H9 (cell line): ENCODE measurements around the gene IL10. TPM values are rescaled to one million over a fixed set of nuclear protein-coding genes. Genes with fewer than 3 reads are reported as not detected.

Source experiments
- DNase-seq: peaks from one replicate; pipeline ENCODE4 v3.0.0-alpha.2; 2017
- H2AFZ ChIP-seq: one replicate; pipeline ENCODE4 v1.6.1; 2013; ENCODE audit warnings: mild to moderate bottlenecking, low read length, control low read depth, moderate library complexity
- H2AK5ac ChIP-seq: 2 replicates; pipeline ENCODE4 v1.6.1; 2013; ENCODE audit warnings: low read length, control low read depth, mixed read lengths; ENCODE audit not compliant: insufficient read length
- H2BK120ac ChIP-seq: one replicate; pipeline ENCODE4 v1.6.1; 2013; ENCODE audit warnings: low read depth, mild to moderate bottlenecking, low read length, control low read depth, inconsistent platforms; ENCODE audit not compliant: poor library complexity, severe bottlenecking
- H2BK12ac ChIP-seq: 2 replicates; pipeline ENCODE4 v1.6.1; 2013; ENCODE audit warnings: low read length, control low read depth, mixed read lengths, low read depth; ENCODE audit not compliant: insufficient read length
- H2BK15ac ChIP-seq: 2 replicates; pipeline ENCODE4 v1.6.1; 2013; ENCODE audit warnings: low read depth, low read length, control low read depth
- H2BK20ac ChIP-seq: one replicate; pipeline ENCODE4 v1.6.1; 2013; ENCODE audit warnings: low read depth, mild to moderate bottlenecking, low read length, control low read depth, inconsistent platforms; ENCODE audit not compliant: poor library complexity, severe bottlenecking
- H2BK5ac ChIP-seq: 2 replicates; pipeline ENCODE4 v1.6.1; 2013; ENCODE audit warnings: low read length, control low read depth, mixed read lengths; ENCODE audit not compliant: insufficient read length
- H3K14ac ChIP-seq: 2 replicates; pipeline ENCODE4 v1.6.1; 2013; ENCODE audit warnings: low read length, control low read depth; ENCODE audit not compliant: insufficient read depth
- H3K18ac ChIP-seq: 2 replicates; pipeline ENCODE4 v1.6.1; 2013; ENCODE audit warnings: low read depth, mild to moderate bottlenecking, mixed read lengths, low read length, control low read depth; ENCODE audit not compliant: insufficient read length
- H3K23ac ChIP-seq: 2 replicates; pipeline ENCODE4 v1.6.1; 2013; ENCODE audit warnings: low read length, control low read depth, mixed read lengths, low read depth; ENCODE audit not compliant: insufficient read length
- H3K23me2 ChIP-seq: 2 replicates; pipeline ENCODE4 v1.6.1; 2013; ENCODE audit warnings: low read depth, mild to moderate bottlenecking, mixed read lengths, low read length, control low read depth; ENCODE audit not compliant: insufficient read length, poor library complexity, severe bottlenecking
- H3K27ac ChIP-seq: 2 replicates; pipeline ENCODE4 v1.5.1; 2013; ENCODE audit warnings: low read length, control low read depth, mixed read lengths, low read depth; ENCODE audit not compliant: insufficient read length
- H3K27me3 ChIP-seq: 2 replicates; pipeline ENCODE4 v1.6.1; 2013; ENCODE audit warnings: low read length, control low read depth, inconsistent platforms; ENCODE audit not compliant: insufficient read depth
- H3K4ac ChIP-seq: 2 replicates; pipeline ENCODE4 v1.6.1; 2013; ENCODE audit warnings: low read depth, mild to moderate bottlenecking, control low read depth, inconsistent platforms, low read length, moderate library complexity
- H3K4me1 ChIP-seq: 2 replicates; pipeline ENCODE4 v1.6.1; 2013; ENCODE audit warnings: low read length, control low read depth, inconsistent platforms; ENCODE audit not compliant: insufficient read depth
- H3K4me2 ChIP-seq: 2 replicates; pipeline ENCODE4 v1.6.1; 2013; ENCODE audit warnings: low read length, control low read depth, mixed read lengths; ENCODE audit not compliant: insufficient read length, insufficient read depth
- H3K56ac ChIP-seq: 2 replicates; pipeline ENCODE4 v1.6.1; 2013; ENCODE audit warnings: low read depth, mild to moderate bottlenecking, mixed read lengths, low read length, control low read depth; ENCODE audit not compliant: insufficient read length
- H3K79me1 ChIP-seq: 2 replicates; pipeline ENCODE4 v1.6.1; 2013; ENCODE audit warnings: low read depth, mild to moderate bottlenecking, moderate library complexity, low read length, control low read depth, inconsistent platforms; ENCODE audit not compliant: insufficient read depth, poor library complexity, severe bottlenecking
- H3K79me2 ChIP-seq: 2 replicates; pipeline ENCODE4 v1.6.1; 2013; ENCODE audit warnings: low read length, control low read depth, inconsistent platforms; ENCODE audit not compliant: insufficient read depth
- H3K9ac ChIP-seq: 2 replicates; pipeline ENCODE4 v1.6.1; 2013; ENCODE audit warnings: low read length, control low read depth, mixed read lengths; ENCODE audit not compliant: insufficient read length; ENCODE audit errors: extremely low read depth
- H3K9me3 ChIP-seq: one replicate; pipeline ENCODE4 v1.6.1; 2013; ENCODE audit warnings: low read depth, low read length, inconsistent platforms; ENCODE audit not compliant: control insufficient read depth
- H3T11ph ChIP-seq: one replicate; pipeline ENCODE4 v1.6.1; 2013; ENCODE audit warnings: mild to moderate bottlenecking, low read length, control low read depth, inconsistent platforms
- H4K20me1 ChIP-seq: one replicate; pipeline ENCODE4 v1.6.1; 2013; ENCODE audit not compliant: control insufficient read depth, insufficient read length, insufficient read depth
- H4K5ac ChIP-seq: 2 replicates; pipeline ENCODE4 v1.6.1; 2013; ENCODE audit warnings: low read depth, mild to moderate bottlenecking, mixed read lengths, low read length, control low read depth; ENCODE audit not compliant: insufficient read length
- H4K8ac ChIP-seq: replicated peaks from 2 replicates; pipeline ENCODE4 v1.6.1; 2013; ENCODE audit warnings: low read length, control low read depth, mixed read lengths, low read depth; ENCODE audit not compliant: insufficient read length
- H4K91ac ChIP-seq: 2 replicates; pipeline ENCODE4 v1.6.1; 2013; ENCODE audit warnings: low read depth, mild to moderate bottlenecking, moderate library complexity, mixed read lengths, low read length, control low read depth; ENCODE audit not compliant: insufficient read length
- H3K27ac Mint-ChIP-seq, 3 experiments: 2 replicates in 2 of 3; 3 replicates in 1 of 3; pipeline ENCODE4 v1.8.0; 2020 to 2021; ENCODE audit warnings: mixed read lengths in 3 of 3, mild to moderate bottlenecking in 1 of 3, moderate library complexity in 1 of 3
- H3K27me3 Mint-ChIP-seq: 2 replicates; pipeline ENCODE4 v1.8.0; 2021; ENCODE audit warnings: low read depth, mild to moderate bottlenecking, moderate library complexity, mixed read lengths
- H3K36me3 Mint-ChIP-seq, 3 experiments: 2 replicates in 2 of 3; 3 replicates in 1 of 3; pipeline ENCODE4 v1.8.0; 2020 to 2021; ENCODE audit warnings: low read depth in 3 of 3, mixed read lengths in 3 of 3; ENCODE audit not compliant: insufficient read depth in 1 of 3
- H3K4me1 Mint-ChIP-seq, 2 experiments: 2 replicates each; pipeline ENCODE4 v1.8.0; 2020; ENCODE audit warnings: mixed read lengths in 2 of 2
- H3K4me3 Mint-ChIP-seq, 2 experiments: 2 replicates in 1 of 2; 3 replicates in 1 of 2; pipeline ENCODE4 v1.8.0; 2020 to 2021; ENCODE audit warnings: mild to moderate bottlenecking in 2 of 2, mixed read lengths in 2 of 2, moderate library complexity in 1 of 2
- H3K9me3 Mint-ChIP-seq, 2 experiments: 2 replicates in 1 of 2; 3 replicates in 1 of 2; pipeline ENCODE4 v1.8.0; 2020; ENCODE audit warnings: mild to moderate bottlenecking in 2 of 2, mixed read lengths in 2 of 2, moderate library complexity in 1 of 2
- CTCF ChIP-seq: fragments of 200-600 bp; sonication (generic); conservative IDR thresholded peaks from 3 replicates; pipeline ENCODE4 v1.8.0; 2021; ENCODE audit warnings: antibody characterized with exemption, mild to moderate bottlenecking
- WGBS: extraction: QIAGEN DNeasy Blood & Tissue Kit; methylation state at CpG from one replicate; pipeline ENCODE4 v1.1.7; 2013; ENCODE audit warnings: missing lambda C conversion rate, low lambda C conversion rate, mixed read lengths; ENCODE audit not compliant: insufficient read length; ENCODE audit errors: extremely low coverage; 5-methylcytosine and 5-hydroxymethylcytosine counted together
- total RNA-seq: library from RNA; stranded (reverse); gene quantifications from 2 replicates; pipeline ENCODE4 v1.2.1, GENCODE V29; 2021

Gene IL10
- total RNA-seq, 1 experiment from 2014 or later = not detected

- no peak overlapping the region for H3K27ac Mint-ChIP-seq
- H3K27me3 Mint-ChIP-seq = peaks cover 12% of the 10 kb centered on the region
These were observed 32.0 kb upstream of the IL10 start for GRCh38 chr1:206804156-206804737.

More at GRCh38 chr1:206804156-206804737, 32.0 kb upstream of the IL10 start:
- Histone ChIP-seq H3K9ac (no peak overlapping the region), H3T11ph (no peak overlapping the region), H2BK120ac (no peak overlapping the region), H3K4me2 (no peak overlapping the region), H3K27me3 (no peaks in the 10 kb centered on the region), H3K18ac (no peak overlapping the region), H3K23ac (no peak overlapping the region), H2BK15ac (no peak overlapping the region), H3K79me1 (no peaks in the 10 kb centered on the region), H3K27ac (no peak overlapping the region), H2BK12ac (no peak overlapping the region), H3K79me2 (no peaks in the 10 kb centered on the region), H2AK5ac (no peak overlapping the region), H4K8ac (no peak overlapping the region), H4K91ac (no peak overlapping the region), H3K4ac (no peak overlapping the region), H4K20me1 (no peaks in the 10 kb centered on the region), H3K23me2 (no peaks in the 10 kb centered on the region), H2AFZ (no peak overlapping the region), H3K14ac (no peak overlapping the region), H4K5ac (no peak overlapping the region), H2BK5ac (no peak overlapping the region), H3K4me1 (no peaks in the 10 kb centered on the region), H3K9me3 (no peaks in the 10 kb centered on the region), H3K56ac (no peak overlapping the region), H2BK20ac (no peak overlapping the region)
- H3K9me3 Mint-ChIP-seq = no peaks in the 10 kb centered on the region
- WGBS = no CpG with 5 or more reads among the region's 1 CpG
- H3K36me3 Mint-ChIP-seq = no peaks in the 10 kb centered on the region
- no peak for TF ChIP-seq CTCF
- H3K4me1 Mint-ChIP-seq = peaks cover 2 to 10% of the 10 kb centered on the region in 2 experiments; a peak in 3 of 4 replicates
- no peak overlapping the region for H3K4me3 Mint-ChIP-seq
- DNase-seq = no peak
